Measurements from ENCODE around the gene FAM110A. TPM values are rescaled to one million over a fixed set of nuclear protein-coding genes. Genes with fewer than 3 reads are reported as not detected.
"Not testable (repeated sequence)": the region's sequence is repeated elsewhere in the genome, so short reads cannot be mapped to it uniquely, and the experiment has no call there.

The FAM110A gene
- total RNA-seq, 1 donor: 10.6 TPM

- peaks cover 23% of the 10 kb centered on the region for H3K4me1 ChIP-seq (ENCODE audit: insufficient read depth, low read length)
- H3K27me3 ChIP-seq (ENCODE audit: insufficient read depth, low read length): peaks cover 10% of the 10 kb centered on the region
- no peak overlapping the region for H3K4me3 ChIP-seq (ENCODE audit: low read length)
- H3K9me3 ChIP-seq (ENCODE audit: low read depth, low read length): no peaks in the 10 kb centered on the region
Observed at GRCh38 chr20:888057-888456, 54.5 kb downstream of the FAM110A start.

GRCh38 chr20:889106-889505 is 55.6 kb downstream of the FAM110A start:
- Histone ChIP-seq H3K27me3 (ENCODE audit: insufficient read depth, low read length) (peaks cover 10% of the 10 kb centered on the region), H3K4me1 (ENCODE audit: insufficient read depth, low read length) (peaks cover 34% of the 10 kb centered on the region), H3K9me3 (ENCODE audit: low read depth, low read length) (no peaks in the 10 kb centered on the region), H3K4me3 (ENCODE audit: low read length) (no peak overlapping the region)

GRCh38 chr20:889932-890463 is 56.5 kb downstream of the FAM110A start:
- peaks cover 40% of the 10 kb centered on the region for H3K4me1 ChIP-seq (ENCODE audit: insufficient read depth, low read length)
- H3K27me3 ChIP-seq (ENCODE audit: insufficient read depth, low read length): peaks cover 6% of the 10 kb centered on the region
- H3K9me3 ChIP-seq (ENCODE audit: low read depth, low read length): no peaks in the 10 kb centered on the region
- no peak overlapping the region for H3K4me3 ChIP-seq (ENCODE audit: low read length)

GRCh38 chr20:890666-891057 is 57.1 kb downstream of the FAM110A start:
- Histone ChIP-seq H3K27me3 (ENCODE audit: insufficient read depth, low read length) (no peaks in the 10 kb centered on the region), H3K9me3 (ENCODE audit: low read depth, low read length) (no peaks in the 10 kb centered on the region), H3K4me1 (ENCODE audit: insufficient read depth, low read length) (peaks cover 40% of the 10 kb centered on the region), H3K4me3 (ENCODE audit: low read length) (no peak overlapping the region)

GRCh38 chr20:891058-891705 is 57.7 kb downstream of the FAM110A start:
- Histone ChIP-seq H3K27me3 (ENCODE audit: insufficient read depth, low read length) (no peaks in the 10 kb centered on the region), H3K4me1 (ENCODE audit: insufficient read depth, low read length) (peaks cover 40% of the 10 kb centered on the region), H3K9me3 (ENCODE audit: low read depth, low read length) (no peaks in the 10 kb centered on the region), H3K4me3 (ENCODE audit: low read length) (no peak overlapping the region)

- Histone ChIP-seq H3K27me3 (ENCODE audit: insufficient read depth, low read length) (no peaks in the 10 kb centered on the region), H3K4me3 (ENCODE audit: low read length) (no peak overlapping the region), H3K9me3 (ENCODE audit: low read depth, low read length) (no peaks in the 10 kb centered on the region), H3K4me1 (ENCODE audit: insufficient read depth, low read length) (peaks cover 40% of the 10 kb centered on the region)
Observed at GRCh38 chr20:891706-892080, 58.2 kb downstream of the FAM110A start.

- not testable (repeated sequence) for H3K4me3 ChIP-seq (ENCODE audit: low read length); H3K9me3 ChIP-seq (ENCODE audit: low read depth, low read length); H3K27me3 ChIP-seq (ENCODE audit: insufficient read depth, low read length)
- peaks cover 40% of the 10 kb centered on the region for H3K4me1 ChIP-seq (ENCODE audit: insufficient read depth, low read length)
Observed at GRCh38 chr20:892371-892770, 58.9 kb downstream of the FAM110A start.

Other genes starting within 250 kb of the FAM110A start
- not detected for gene TCF15, start 223.4 kb upstream of the FAM110A start, total RNA-seq
- gene SRXN1, start 180.5 kb upstream of the FAM110A start, total RNA-seq: 35.2 TPM
- gene SCRT2, start 157.9 kb upstream of the FAM110A start, total RNA-seq: not detected
- gene SLC52A3, start 65.2 kb upstream of the FAM110A start, total RNA-seq: not detected
- not detected for gene ANGPT4, start 82.6 kb downstream of the FAM110A start, total RNA-seq
- not detected for gene RSPO4, start 168.6 kb downstream of the FAM110A start, total RNA-seq